Psoas muscle (tissue), 8 donors: ENCODE measurements around the gene PPL. TPM values are rescaled to one million over a fixed set of nuclear protein-coding genes. Genes with fewer than 3 reads are reported as not detected.

Source experiments
- ATAC-seq, 4 donors: fragments of 200-7000 bp; cut with Tn5 transposase; one replicate each; pipeline ENCODE4 v1.9.1; 2020; ENCODE audit warnings: moderate library complexity in 3 of 4, mild to moderate bottlenecking in 2 of 4
- DNase-seq, 2 donors: peaks; one replicate each; pipeline ENCODE4 v3.0.0-alpha.2; 2020
- H3K27ac ChIP-seq: fragments of 200-600 bp; one replicate; pipeline ENCODE4 v1.8.0; 2022
- H3K27me3 ChIP-seq, 3 donors: fragments of 200-600 bp in 1 of 3; one replicate each; pipeline versions ENCODE4 v1.6.1 to v1.8.0; 2013 to 2022; ENCODE audit warnings: low read length in 2 of 3, mild to moderate bottlenecking in 2 of 3, moderate library complexity in 1 of 3; ENCODE audit not compliant: insufficient read depth in 3 of 3
- H3K36me3 ChIP-seq, 2 donors: fragments of 200-600 bp in 1 of 2; one replicate each; pipeline versions ENCODE4 v1.6.1 to v1.8.0; 2013 to 2022; ENCODE audit warnings: low read depth in 1 of 2, mild to moderate bottlenecking in 1 of 2, moderate library complexity in 1 of 2; ENCODE audit not compliant: insufficient read depth in 1 of 2
- H3K4me1 ChIP-seq: fragments of 200-600 bp; one replicate; pipeline ENCODE4 v1.8.0; 2022
- H3K4me3 ChIP-seq: fragments of 200-600 bp; one replicate; pipeline ENCODE4 v1.8.0; 2022; ENCODE audit warnings: mild to moderate bottlenecking
- H3K9me3 ChIP-seq: fragments of 200-600 bp; one replicate; pipeline ENCODE4 v1.8.0; 2022
- CTCF ChIP-seq: fragments of 200-600 bp; IDR thresholded peaks from one replicate; pipeline ENCODE4 v1.8.0; 2022; ENCODE audit warnings: antibody characterized with exemption
- WGBS, 3 donors: extraction: QIAGEN DNeasy Blood & Tissue Kit; methylation state at CpG; one replicate each; pipeline versions ENCODE4 v1.1.6 to v1.1.7; 2013; 5-methylcytosine and 5-hydroxymethylcytosine counted together
- intact Hi-C, 2 donors: fragments of 100-400 bp; cut with DNase I; formaldehyde crosslinking; loops; one replicate each; pipeline versions ENCODE4 v1.11.0 to v1.14.2; 2022
- polyA plus RNA-seq, 3 donors: library from polyadenylated mRNA; stranded (reverse); fragments of 200-250 nt; gene quantifications; one replicate each; pipeline ENCODE4 v1.2.3, GENCODE V29; 2013
- total RNA-seq, 4 donors: library from RNA; stranded (reverse); fragmentation: NEBNext Ultra II Directional in 2 of 4; extraction: Animal tissue kit (Norgen Biotek cat#: 25700) in 2 of 4; gene quantifications; one replicate each; pipeline versions ENCODE4 v1.2.1 to v1.2.4, GENCODE V29; 2021 to 2023
- donor health status: healthy with polysubstance abuse.
- donor health status: DM: no; HTN: no; CAD: no; lungs with moderate emphysema.
- donor health status: Bipolar disorder and iron deficiency.
- donor health status: healthy.
- donor health status: DM: yes; HTN: yes; CAD: no.
- donor health status: DM: no; HTN: no; CAD: no.
- donor health status: DM: no; HTN: no; CAD: no.
- donor health status: DM: yes; HTN: yes; CAD: no.

PPL gene
- total and polyA plus RNA-seq, 7 donors, result 2.4 to 7.2 (median 4.4) TPM

GRCh38 chr16:4948903-4949766 is 12.2 kb upstream of the PPL start:
- Histone ChIP-seq H3K4me3 (no peak overlapping the region), H3K36me3 (no peaks in the 10 kb centered on the region), H3K4me1 (peaks cover 11% of the 10 kb centered on the region), H3K27me3 (peaks cover 0 to 6% (median 0%) of the 10 kb centered on the region in 3 donors), H3K9me3 (no peaks in the 10 kb centered on the region), H3K27ac (no peak overlapping the region)
- TF ChIP-seq CTCF, result no peak
- intact Hi-C loops, result no loop called here
- no peak for ATAC-seq
- no peak for DNase-seq
- 64 to 71% (median 70%) methylated on average over 15 to 16 of the region's 16 CpGs for WGBS, 3 donors

GRCh38 chr16:4947722-4948503 is 11.0 kb upstream of the PPL start:
- no peak overlapping the region for H3K27ac ChIP-seq
- no peaks in the 10 kb centered on the region for H3K36me3 ChIP-seq
- H3K9me3 ChIP-seq, result no peaks in the 10 kb centered on the region
- no peak for TF ChIP-seq CTCF
- intact Hi-C loops, result no loop called here
- no peak for ATAC-seq
- WGBS, 3 donors, result 50 to 58% (median 55%) methylated on average over 16 of the region's 16 CpGs
- H3K4me3 ChIP-seq, result no peak overlapping the region
- peaks cover 0 to 6% (median 0%) of the 10 kb centered on the region in 3 donors for H3K27me3 ChIP-seq
- H3K4me1 ChIP-seq, result peaks cover 20% of the 10 kb centered on the region
- DNase-seq, result no peak

- no peak overlapping the region for H3K4me3 ChIP-seq
- no peaks in the 10 kb centered on the region for H3K36me3 ChIP-seq
- DNase-seq (no peak), ATAC-seq (no peak)
- peaks cover 22% of the 10 kb centered on the region for H3K4me1 ChIP-seq
- intact Hi-C loops, result no loop called here
- no peak overlapping the region for H3K27ac ChIP-seq
- peaks cover 0 to 6% (median 0%) of the 10 kb centered on the region in 3 donors for H3K27me3 ChIP-seq
- TF ChIP-seq CTCF, result no peak
- no peaks in the 10 kb centered on the region for H3K9me3 ChIP-seq
These were observed 10.0 kb upstream of the PPL start for GRCh38 chr16:4946917-4947316.

- WGBS, 3 donors, result 27 to 40% (median 30%) methylated on average over 10 to 11 of the region's 11 CpGs
- DNase-seq, result peak; percentile 70 to 84
- Histone ChIP-seq H3K9me3 (no peaks in the 10 kb centered on the region), H3K27me3 (peaks cover 0 to 6% (median 0%) of the 10 kb centered on the region in 3 donors), H3K4me1 (peaks cover 22% of the 10 kb centered on the region), H3K4me3 (no peak overlapping the region), H3K36me3 (no peaks in the 10 kb centered on the region), H3K27ac (no peak overlapping the region)
- peak in 3 of 4 donors; percentile 14 to 40 (median 31) for ATAC-seq
- no peak for TF ChIP-seq CTCF
- intact Hi-C loops, result no loop called here
These were observed 8.9 kb upstream of the PPL start for GRCh38 chr16:4945560-4946502.
